ENCODE measurements around the gene ABCG1. TPM values are rescaled to one million over a fixed set of nuclear protein-coding genes. Genes with fewer than 3 reads are reported as not detected.

Gene ABCG1
- total and polyA plus RNA-seq, 4 experiments from 2014 or later = 1.5 to 19.6 (median 9.5) TPM

DNA sequence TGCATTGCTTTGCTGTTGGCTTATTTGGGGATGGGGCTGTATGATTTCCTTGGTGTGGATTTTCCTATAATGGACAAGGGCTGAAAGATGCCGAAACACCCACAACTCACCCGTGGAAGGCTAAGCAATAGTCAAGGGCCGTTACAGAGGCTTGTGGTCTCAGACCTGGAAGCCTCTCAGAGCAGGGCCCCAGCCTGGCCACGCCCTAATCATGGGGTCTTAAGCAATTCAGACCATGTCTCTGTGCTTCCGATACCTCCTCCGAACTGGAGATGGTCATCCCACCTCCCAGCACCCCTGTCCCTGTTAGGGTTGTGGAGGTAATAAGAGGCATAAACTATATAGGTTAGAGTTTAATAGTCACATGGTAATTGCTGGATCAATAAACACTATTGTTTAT is 3.4 kb downstream of the ABCG1 start:
- H3K4me1 Mint-ChIP-seq = peaks cover 26 to 63% (median 41%) of the 10 kb centered on the region in 4 donors

GRCh38 chr21:42222821-42223390 is 4.0 kb downstream of the ABCG1 start:
- Mint-ChIP-seq H3K4me3 (peak overlapping the region in 1 of 8 donors; percentile 22), H3K27me3 (no peaks in the 10 kb centered on the region), H3K27ac (peak overlapping the region in 6 of 7 donors; percentile 1 to 81 (median 40)), H3K36me3 (peaks cover 31 to 41% of the 10 kb centered on the region in 2 donors), H3K9me3 (no peaks in the 10 kb centered on the region), H3K4me1 (peaks cover 32 to 68% (median 46%) of the 10 kb centered on the region in 4 donors)
- Histone ChIP-seq H3K9me3 (ENCODE audit: control insufficient read depth in 1 of 2, low read length in 2 of 2) (no peaks in the 10 kb centered on the region), H3K4me1 (ENCODE audit: insufficient read depth, low read length) (peaks cover 39% of the 10 kb centered on the region), H3K36me3 (ENCODE audit: insufficient read depth, low read length) (peaks cover 7% of the 10 kb centered on the region), H3K27me3 (ENCODE audit: insufficient read depth, low read length) (no peaks in the 10 kb centered on the region), H3K27ac (ENCODE audit: low read depth, low read length) (no peak overlapping the region), H3K4me3 (ENCODE audit: low read length in 2 of 2) (no peak overlapping the region)
- intact Hi-C loops (cut with micrococcal nuclease) = no loop called here
- ChIA-PET CTCF (ENCODE audit: partially characterized antibody) (interaction anchor here (1.7 kb wide), 1 partner anchor 59 kb away, joined by 4 read pairs; no protein-coding TSS in a partner anchor), POLR2A (ENCODE audit: partially characterized antibody) (no interaction called here)
- no peak for DNase-seq

More for the DNA sequence above, 3.4 kb downstream of the ABCG1 start:
- Histone ChIP-seq H3K27ac (ENCODE audit: low read depth, low read length) (no peak overlapping the region), H3K27me3 (ENCODE audit: insufficient read depth, low read length) (no peaks in the 10 kb centered on the region), H3K9me3 (ENCODE audit: control insufficient read depth in 1 of 2, low read length in 2 of 2) (no peaks in the 10 kb centered on the region), H3K4me1 (ENCODE audit: insufficient read depth, low read length) (peaks cover 34% of the 10 kb centered on the region), H3K4me3 (ENCODE audit: low read length in 2 of 2) (no peak overlapping the region), H3K36me3 (ENCODE audit: insufficient read depth, low read length) (peaks cover 7% of the 10 kb centered on the region)
- ChIA-PET CTCF (ENCODE audit: partially characterized antibody) (interaction anchor here (1.2 to 3.8 kb wide), 3 partner anchors 11 to 58 kb away, joined by 3 to 29 read pairs (median 19); no protein-coding TSS in a partner anchor), POLR2A (ENCODE audit: partially characterized antibody) (interaction anchor here (4.0 kb wide), 1 partner anchor 14 kb away, joined by 80 read pairs; no protein-coding TSS in a partner anchor)
- intact Hi-C loops (cut with micrococcal nuclease) = no loop called here
- Mint-ChIP-seq H3K36me3 (peaks cover 26 to 36% of the 10 kb centered on the region in 2 donors), H3K27ac (peak overlapping the region in 4 of 7 donors; percentile 12 to 82 (median 56)), H3K9me3 (no peaks in the 10 kb centered on the region), H3K27me3 (no peaks in the 10 kb centered on the region), H3K4me3 (peak overlapping the region in 1 of 8 donors; percentile 28)
- DNase-seq = no peak

GRCh38 chr21:42223826-42224575 is 5.1 kb downstream of the ABCG1 start:
- no peak for DNase-seq
- ChIA-PET POLR2A (ENCODE audit: partially characterized antibody) (interaction anchor here (0.8 to 1.0 kb wide), 2 partner anchors 10 to 14 kb away, joined by 3 read pairs; no protein-coding TSS in a partner anchor), CTCF (ENCODE audit: partially characterized antibody) (interaction anchor here (0.9 to 1.9 kb wide), 5 partner anchors 9 to 60 kb away, joined by 3 to 7 read pairs (median 4); no protein-coding TSS in a partner anchor)
- Mint-ChIP-seq H3K27me3 (no peaks in the 10 kb centered on the region), H3K4me3 (no peak overlapping the region), H3K36me3 (peaks cover 32 to 42% of the 10 kb centered on the region in 2 donors), H3K27ac (peak overlapping the region in 1 of 7 donors; percentile 66), H3K9me3 (no peaks in the 10 kb centered on the region), H3K4me1 (peaks cover 41 to 79% (median 56%) of the 10 kb centered on the region in 4 donors)
- Histone ChIP-seq H3K27ac (ENCODE audit: low read depth, low read length) (no peak overlapping the region), H3K9me3 (ENCODE audit: control insufficient read depth in 1 of 2, low read length in 2 of 2) (no peaks in the 10 kb centered on the region), H3K4me3 (ENCODE audit: low read length in 2 of 2) (no peak overlapping the region), H3K4me1 (ENCODE audit: insufficient read depth, low read length) (peaks cover 50% of the 10 kb centered on the region), H3K27me3 (ENCODE audit: insufficient read depth, low read length) (no peaks in the 10 kb centered on the region), H3K36me3 (ENCODE audit: insufficient read depth, low read length) (peaks cover 7% of the 10 kb centered on the region)
- intact Hi-C loops (cut with micrococcal nuclease) = no loop called here

DNA sequence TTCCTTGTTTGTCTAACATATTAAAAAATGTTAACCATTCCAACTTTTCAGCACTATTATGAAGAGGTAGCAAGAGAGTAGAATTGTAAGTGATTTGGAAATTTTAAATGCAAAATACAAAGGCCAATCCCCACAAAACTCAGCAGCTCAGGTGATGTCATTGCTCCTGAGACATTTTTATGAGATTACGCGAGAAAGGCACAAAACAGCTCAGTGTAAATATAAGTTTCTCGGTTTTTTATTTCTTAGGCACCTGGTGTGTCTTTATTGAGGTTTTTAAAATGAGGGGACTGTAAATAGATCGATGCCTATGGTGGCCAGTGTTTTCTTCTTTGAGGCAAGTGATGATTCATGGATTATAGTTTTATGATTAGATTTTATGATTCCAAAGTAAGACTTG is 6.1 kb downstream of the ABCG1 start:
- Mint-ChIP-seq H3K4me1 (peaks cover 42 to 87% (median 62%) of the 10 kb centered on the region in 4 donors), H3K9me3 (no peaks in the 10 kb centered on the region), H3K4me3 (no peak overlapping the region), H3K27me3 (no peaks in the 10 kb centered on the region), H3K27ac (peak overlapping the region in 3 of 7 donors; percentile 5 to 68 (median 51)), H3K36me3 (peaks cover 32 to 43% of the 10 kb centered on the region in 2 donors)
- intact Hi-C loops (cut with micrococcal nuclease) = no loop called here
- H3K9me3 ChIP-seq (ENCODE audit: control insufficient read depth in 1 of 2, low read length in 2 of 2) = no peaks in the 10 kb centered on the region
- no peaks in the 10 kb centered on the region for H3K27me3 ChIP-seq (ENCODE audit: insufficient read depth, low read length)
- no peak overlapping the region for H3K4me3 ChIP-seq (ENCODE audit: low read length in 2 of 2)
- no peak overlapping the region for H3K27ac ChIP-seq (ENCODE audit: low read depth, low read length)
- peaks cover 7% of the 10 kb centered on the region for H3K36me3 ChIP-seq (ENCODE audit: insufficient read depth, low read length)
- DNase-seq = no peak
- CTCF ChIA-PET (ENCODE audit: partially characterized antibody) = interaction anchor here (0.9 to 1.9 kb wide), 5 partner anchors 8 to 36 kb away, joined by 3 to 7 read pairs (median 4); no protein-coding TSS in a partner anchor
- POLR2A ChIA-PET (ENCODE audit: partially characterized antibody) = no interaction called here
- H3K4me1 ChIP-seq (ENCODE audit: insufficient read depth, low read length) = peaks cover 60% of the 10 kb centered on the region

- H3K36me3 ChIP-seq (ENCODE audit: insufficient read depth, low read length) = peaks cover 7% of the 10 kb centered on the region
- Mint-ChIP-seq H3K27me3 (no peaks in the 10 kb centered on the region), H3K9me3 (no peaks in the 10 kb centered on the region), H3K36me3 (peaks cover 32 to 38% of the 10 kb centered on the region in 2 donors), H3K27ac (peak overlapping the region in 6 of 7 donors; percentile 5 to 87 (median 72)), H3K4me3 (peak overlapping the region in 1 of 8 donors; percentile 39), H3K4me1 (peaks cover 37 to 87% (median 63%) of the 10 kb centered on the region in 4 donors)
- no peak overlapping the region for H3K27ac ChIP-seq (ENCODE audit: low read depth, low read length)
- intact Hi-C loops (cut with micrococcal nuclease) = no loop called here
- no peak for DNase-seq
- no peaks in the 10 kb centered on the region for H3K27me3 ChIP-seq (ENCODE audit: insufficient read depth, low read length)
- POLR2A ChIA-PET (ENCODE audit: partially characterized antibody) = interaction anchor here (0.7 to 1.0 kb wide), 3 partner anchors 9 to 13 kb away, joined by 3 read pairs; no protein-coding TSS in a partner anchor
- H3K4me1 ChIP-seq (ENCODE audit: insufficient read depth, low read length) = peaks cover 62% of the 10 kb centered on the region
- no peak overlapping the region for H3K4me3 ChIP-seq (ENCODE audit: low read length in 2 of 2)
- CTCF ChIA-PET (ENCODE audit: partially characterized antibody) = interaction anchor here (0.6 to 1.9 kb wide), 6 partner anchors 8 to 277 kb away, joined by 3 to 10 read pairs (median 4); no protein-coding TSS in a partner anchor
- H3K9me3 ChIP-seq (ENCODE audit: control insufficient read depth in 1 of 2, low read length in 2 of 2) = no peaks in the 10 kb centered on the region
Observed at GRCh38 chr21:42225571-42226155, 6.7 kb downstream of the ABCG1 start.

DNA sequence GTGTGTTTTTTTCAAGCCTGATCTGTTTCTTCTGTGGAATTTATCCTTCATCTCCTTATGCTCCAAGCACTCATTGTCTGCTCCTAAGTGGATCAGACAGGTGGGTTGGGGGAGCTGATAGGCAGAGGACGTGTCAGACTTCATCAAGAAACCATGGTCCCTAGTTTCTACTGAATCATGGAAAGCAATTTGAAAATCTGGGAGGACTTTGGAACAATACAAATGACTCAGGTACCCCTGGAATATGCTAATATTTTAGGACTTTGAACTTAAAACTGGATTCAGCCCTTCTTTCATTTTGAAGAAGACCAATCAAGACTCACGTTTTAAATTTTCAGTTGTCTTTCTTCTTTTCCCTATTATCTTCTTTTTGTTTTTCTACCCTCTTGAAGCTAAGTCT is 7.7 kb downstream of the ABCG1 start:
- Mint-ChIP-seq H3K27ac (peak overlapping the region; percentile 47 to 99 (median 70)), H3K4me3 (peak overlapping the region in 1 of 8 donors; percentile 52), H3K4me1 (peaks cover 41 to 90% (median 67%) of the 10 kb centered on the region in 4 donors), H3K36me3 (peaks cover 32 to 38% of the 10 kb centered on the region in 2 donors), H3K9me3 (no peaks in the 10 kb centered on the region), H3K27me3 (no peaks in the 10 kb centered on the region)
- ChIA-PET POLR2A (ENCODE audit: partially characterized antibody) (interaction anchor here (0.7 to 1.0 kb wide), 3 partner anchors 8 to 12 kb away, joined by 3 read pairs; no protein-coding TSS in a partner anchor), CTCF (ENCODE audit: partially characterized antibody) (interaction anchor here (0.6 to 1.8 kb wide), 3 partner anchors 33 to 278 kb away, joined by 4 to 10 read pairs (median 4); no protein-coding TSS in a partner anchor)
- Histone ChIP-seq H3K9me3 (ENCODE audit: control insufficient read depth in 1 of 2, low read length in 2 of 2) (no peaks in the 10 kb centered on the region), H3K27ac (ENCODE audit: low read depth, low read length) (peak overlapping the region; percentile 80), H3K4me1 (ENCODE audit: insufficient read depth, low read length) (peaks cover 62% of the 10 kb centered on the region), H3K4me3 (ENCODE audit: low read length in 2 of 2) (no peak overlapping the region), H3K27me3 (ENCODE audit: insufficient read depth, low read length) (no peaks in the 10 kb centered on the region), H3K36me3 (ENCODE audit: insufficient read depth, low read length) (peaks cover 7% of the 10 kb centered on the region)
- intact Hi-C loops (cut with micrococcal nuclease) = no loop called here
- no peak for DNase-seq
